ENCODE results near the gene LY6G6F. TPM values are rescaled to one million over a fixed set of nuclear protein-coding genes. Genes with fewer than 3 reads are reported as not detected.
"Not testable (repeated sequence)": the region's sequence is repeated elsewhere in the genome, so short reads cannot be mapped to it uniquely, and the experiment has no call there.

The LY6G6F gene
- total RNA-seq, 2 experiments from 2014 or later = not detected

GRCh38 chr6:31709157-31709556 is 2.5 kb downstream of the LY6G6F start:
- CTCF ChIA-PET, H3K9me3 Mint-ChIP-seq: not testable (repeated sequence)

DNA sequence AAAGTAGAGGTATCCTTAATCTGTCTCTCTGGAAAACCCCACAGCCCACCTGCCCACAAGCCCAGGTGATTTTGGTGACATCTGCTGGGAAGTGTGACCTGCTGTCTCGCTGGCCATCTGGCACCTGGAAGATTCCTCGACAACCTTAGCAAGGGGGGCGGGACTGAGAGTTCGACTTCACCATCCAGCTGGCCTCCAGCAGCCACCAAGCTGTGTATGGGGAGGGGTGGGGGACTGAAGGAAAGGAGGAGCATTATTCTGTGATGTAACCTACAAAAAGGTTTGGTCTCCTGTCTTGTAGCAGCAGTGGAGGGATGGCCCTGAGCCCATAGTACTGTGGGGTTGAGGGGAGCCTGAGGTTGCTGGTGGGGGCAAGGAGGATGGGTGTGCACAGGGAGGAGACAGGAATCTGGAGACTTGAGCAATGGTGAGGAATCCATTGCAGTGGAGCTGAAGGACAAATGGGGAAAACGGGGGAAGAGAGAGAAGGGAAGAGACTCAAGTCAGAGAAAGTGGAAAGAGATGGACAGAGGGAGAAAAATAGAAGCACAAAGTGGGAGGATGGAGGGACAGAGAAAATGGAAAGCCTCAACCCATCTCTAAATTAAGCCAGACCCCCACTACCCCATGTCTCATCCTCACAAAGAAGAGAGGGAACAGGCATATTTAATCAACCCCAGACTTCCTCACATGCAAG is 4.0 kb downstream of the LY6G6F start:
- intact Hi-C loops (cut with micrococcal nuclease) = no loop called here
- POLR2A ChIA-PET = no interaction called here
- H3K4me1 Mint-ChIP-seq (ENCODE audit: low read depth) = peaks cover 2% of the 10 kb centered on the region
- no peaks in the 10 kb centered on the region for H3K27me3 Mint-ChIP-seq
- no peaks in the 10 kb centered on the region for H3K36me3 Mint-ChIP-seq
- no peaks in the 10 kb centered on the region for H3K9me3 Mint-ChIP-seq
- CTCF ChIA-PET = interaction anchor here (1.0 kb wide), 1 partner anchor 21 kb away, joined by 3 read pairs; no protein-coding TSS in a partner anchor
- H3K4me3 Mint-ChIP-seq = no peak overlapping the region
- H3K27ac Mint-ChIP-seq = no peak overlapping the region
- no peak for DNase-seq

More at GRCh38 chr6:31709157-31709556, 2.5 kb downstream of the LY6G6F start:
- DNase-seq; H3K36me3 Mint-ChIP-seq; H3K27ac Mint-ChIP-seq; H3K4me1 Mint-ChIP-seq (ENCODE audit: low read depth); H3K27me3 Mint-ChIP-seq; H3K4me3 Mint-ChIP-seq; intact Hi-C loops (cut with micrococcal nuclease); POLR2A ChIA-PET: not testable (repeated sequence)

GRCh38 chr6:31711233-31711632 is 4.6 kb downstream of the LY6G6F start:
- no peak for DNase-seq
- ChIA-PET POLR2A (no interaction called here), CTCF (interaction anchor here (1.0 kb wide), 1 partner anchor 21 kb away, joined by 3 read pairs; no protein-coding TSS in a partner anchor)
- H3K4me3 Mint-ChIP-seq = no peak overlapping the region
- H3K9me3 Mint-ChIP-seq = no peaks in the 10 kb centered on the region
- no peaks in the 10 kb centered on the region for H3K36me3 Mint-ChIP-seq
- intact Hi-C loops (cut with micrococcal nuclease) = no loop called here
- H3K27me3 Mint-ChIP-seq = no peaks in the 10 kb centered on the region
- no peak overlapping the region for H3K27ac Mint-ChIP-seq
- H3K4me1 Mint-ChIP-seq (ENCODE audit: low read depth) = peaks cover 2% of the 10 kb centered on the region

GRCh38 chr6:31712296-31712695 is 5.6 kb downstream of the LY6G6F start:
- Mint-ChIP-seq H3K4me1 (ENCODE audit: low read depth) (peaks cover 2% of the 10 kb centered on the region), H3K36me3 (no peaks in the 10 kb centered on the region), H3K27ac (no peak overlapping the region), H3K4me3 (no peak overlapping the region), H3K9me3 (no peaks in the 10 kb centered on the region), H3K27me3 (no peaks in the 10 kb centered on the region)
- ChIA-PET CTCF (interaction anchor here (0.6 kb wide), 1 partner anchor 88 kb away, joined by 4 read pairs; no protein-coding TSS in a partner anchor), POLR2A (no interaction called here)
- intact Hi-C loops (cut with micrococcal nuclease) = no loop called here
- no peak for DNase-seq

DNA sequence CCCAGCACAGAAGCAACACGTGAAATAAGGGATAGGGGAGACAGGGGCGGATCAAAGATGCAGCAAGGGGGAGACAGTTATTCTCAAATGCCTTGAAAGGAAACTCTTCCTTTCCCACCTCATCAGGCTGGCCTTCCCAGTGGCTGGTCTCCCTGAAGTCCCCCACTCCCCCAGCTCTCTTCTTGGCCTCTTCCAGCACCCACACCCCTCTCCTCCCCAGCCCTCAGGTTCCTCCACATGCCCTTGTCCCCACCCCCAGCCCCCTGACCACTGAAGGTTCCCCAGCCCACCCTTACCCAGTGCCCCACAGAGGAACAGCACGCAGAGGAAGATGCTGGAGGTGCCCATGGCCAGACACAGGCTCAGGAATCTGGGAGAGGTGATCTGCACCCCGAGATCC is 6.8 kb downstream of the LY6G6F start:
- Mint-ChIP-seq H3K36me3 (no peaks in the 10 kb centered on the region), H3K27ac (no peak overlapping the region), H3K27me3 (no peaks in the 10 kb centered on the region), H3K4me3 (no peak overlapping the region), H3K9me3 (no peaks in the 10 kb centered on the region), H3K4me1 (ENCODE audit: low read depth) (peaks cover 2% of the 10 kb centered on the region)
- CTCF ChIA-PET = interaction anchor here (1.4 to 2.0 kb wide), 2 partner anchors 32 to 56 kb away, joined by 4 to 6 read pairs; no protein-coding TSS in a partner anchor
- DNase-seq = no peak
- POLR2A ChIA-PET = no interaction called here
- intact Hi-C loops (cut with micrococcal nuclease) = no loop called here

GRCh38 chr6:31713991-31714684 is 7.5 kb downstream of the LY6G6F start:
- no peaks in the 10 kb centered on the region for H3K27me3 Mint-ChIP-seq
- no peak overlapping the region for H3K4me3 Mint-ChIP-seq
- H3K27ac Mint-ChIP-seq = no peak overlapping the region
- CTCF ChIA-PET = interaction anchor here (1.4 to 2.0 kb wide), 3 partner anchors 24 to 56 kb away, joined by 3 to 6 read pairs (median 4); no protein-coding TSS in a partner anchor
- DNase-seq = no peak
- POLR2A ChIA-PET = no interaction called here
- intact Hi-C loops (cut with micrococcal nuclease) = no loop called here
- peaks cover 2% of the 10 kb centered on the region for H3K4me1 Mint-ChIP-seq (ENCODE audit: low read depth)
- no peaks in the 10 kb centered on the region for H3K36me3 Mint-ChIP-seq
- no peaks in the 10 kb centered on the region for H3K9me3 Mint-ChIP-seq

DNA sequence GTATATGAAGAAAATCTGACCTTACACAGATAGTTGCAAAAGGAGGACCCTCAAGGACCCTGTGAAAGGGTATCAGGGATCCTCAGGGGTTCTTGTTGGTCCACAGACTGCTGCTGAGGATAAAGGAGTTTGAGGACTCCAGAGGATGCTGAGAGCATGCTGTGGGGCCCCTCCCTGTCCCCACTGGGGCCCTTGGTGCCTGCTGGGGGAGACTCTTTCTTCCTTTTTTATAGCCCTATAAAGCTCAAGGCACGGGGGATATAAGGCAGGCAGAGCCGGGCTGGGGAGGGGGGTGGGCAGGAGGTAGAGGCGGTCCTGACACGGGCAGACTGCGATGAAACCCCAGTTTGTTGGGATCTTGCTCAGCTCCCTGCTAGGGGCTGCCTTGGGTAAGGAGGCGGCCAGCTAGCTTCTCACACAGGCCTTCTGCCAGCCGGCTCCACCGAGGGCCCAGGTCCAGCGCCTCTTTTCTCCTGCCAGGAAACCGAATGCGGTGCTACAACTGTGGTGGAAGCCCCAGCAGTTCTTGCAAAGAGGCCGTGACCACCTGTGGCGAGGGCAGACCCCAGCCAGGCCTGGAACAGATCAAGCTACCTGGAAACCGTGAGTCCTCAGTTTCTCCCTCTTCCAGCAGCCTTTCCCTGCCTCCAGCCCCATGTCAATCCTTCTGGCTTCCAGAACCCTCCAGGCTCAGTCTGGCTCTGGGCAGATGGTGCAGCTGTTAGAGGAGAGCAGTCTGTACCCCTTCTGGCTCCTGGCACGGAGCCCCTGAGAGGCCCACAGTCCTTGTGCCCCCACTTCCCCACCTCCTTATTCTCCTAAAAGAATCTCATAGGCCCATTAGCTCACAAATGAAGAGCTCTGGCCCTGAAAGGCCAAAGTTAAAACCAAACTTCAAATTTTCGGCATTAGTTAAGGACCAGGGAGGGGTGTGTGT is 8.6 kb downstream of the LY6G6F start, which contains the start of gene LY6G6D:
TSS of gene LY6G6D (plus strand) at position 327 of the 937 bp plus-strand sequence. CDS start at position 335, 8 bp downstream.
- Mint-ChIP-seq H3K4me1 (ENCODE audit: low read depth) (peaks cover 2% of the 10 kb centered on the region), H3K4me3 (no peak within 1 kb of the TSS), H3K9me3 (no peaks in the 10 kb centered on the region), H3K36me3 (no peaks in the 10 kb centered on the region), H3K27ac (no peak within 1 kb of the TSS), H3K27me3 (no peaks in the 10 kb centered on the region)
- ChIA-PET CTCF (interaction anchor here (1.1 to 1.4 kb wide), 3 partner anchors 14 to 115 kb away, joined by 3 to 5 read pairs (median 3); no protein-coding TSS in a partner anchor), POLR2A (no interaction called here)
- no peak for DNase-seq
- intact Hi-C loops (cut with micrococcal nuclease) = no loop called here

DNA sequence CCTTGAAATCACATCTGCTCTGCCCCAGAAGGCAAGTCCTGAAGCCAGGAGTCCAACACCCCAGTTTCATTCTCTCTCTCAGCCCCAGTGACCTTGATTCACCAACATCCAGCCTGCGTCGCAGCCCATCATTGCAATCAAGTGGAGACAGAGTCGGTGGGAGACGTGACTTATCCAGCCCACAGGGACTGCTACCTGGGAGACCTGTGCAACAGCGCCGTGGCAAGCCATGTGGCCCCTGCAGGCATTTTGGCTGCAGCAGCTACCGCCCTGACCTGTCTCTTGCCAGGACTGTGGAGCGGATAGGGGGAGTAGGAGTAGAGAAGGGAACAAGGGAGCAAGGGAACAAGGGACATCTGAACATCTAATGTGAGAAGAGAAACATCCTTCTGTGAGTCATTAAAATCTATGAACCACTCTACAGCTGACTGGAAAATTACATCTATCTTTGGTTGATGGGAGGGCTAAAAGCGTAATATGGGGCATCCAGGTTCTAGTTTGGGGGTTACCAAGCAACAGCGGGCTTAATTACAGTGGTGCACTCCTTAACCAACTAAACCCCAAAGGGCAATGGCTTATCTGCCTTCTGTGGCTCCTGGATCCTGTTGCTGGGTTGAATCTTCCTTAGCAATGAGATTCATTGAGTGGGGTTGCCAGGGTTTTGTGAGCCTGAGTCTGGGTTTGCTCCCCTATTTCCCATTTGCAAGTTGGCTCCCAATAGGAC is 11.0 kb downstream of the LY6G6F start:
- H3K4me1 Mint-ChIP-seq (ENCODE audit: low read depth) = no peaks in the 10 kb centered on the region
- no peak overlapping the region for H3K27ac Mint-ChIP-seq
- ChIA-PET CTCF (no interaction called here), POLR2A (no interaction called here)
- H3K9me3 Mint-ChIP-seq = no peaks in the 10 kb centered on the region
- intact Hi-C loops (cut with micrococcal nuclease) = no loop called here
- H3K27me3 Mint-ChIP-seq = no peaks in the 10 kb centered on the region
- H3K36me3 Mint-ChIP-seq = no peaks in the 10 kb centered on the region
- no peak for DNase-seq
- H3K4me3 Mint-ChIP-seq = no peak overlapping the region

DNA sequence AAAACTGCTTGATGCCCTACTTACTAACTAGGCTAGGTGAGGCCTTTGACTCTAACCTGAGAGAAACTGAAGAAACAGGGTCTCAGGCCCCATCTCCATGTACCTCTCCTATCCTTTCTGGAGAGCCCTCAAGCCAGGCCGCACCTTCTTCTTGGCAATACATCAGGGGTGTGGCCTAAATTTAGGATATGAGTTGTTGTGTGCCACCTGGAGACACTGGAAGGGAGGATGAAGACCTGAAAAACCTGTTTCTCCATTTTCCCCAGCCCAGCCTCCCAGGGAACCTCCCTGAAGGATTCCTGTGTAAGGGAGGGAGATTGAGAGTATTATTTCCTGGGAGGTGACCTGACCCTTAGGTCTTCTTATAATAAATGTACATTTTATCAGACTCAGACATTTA is 11.6 kb downstream of the LY6G6F start:
- intact Hi-C loops (cut with micrococcal nuclease) = no loop called here
- no peaks in the 10 kb centered on the region for H3K27me3 Mint-ChIP-seq
- H3K4me1 Mint-ChIP-seq (ENCODE audit: low read depth) = no peaks in the 10 kb centered on the region
- no peak overlapping the region for H3K4me3 Mint-ChIP-seq
- CTCF ChIA-PET = no interaction called here
- H3K36me3 Mint-ChIP-seq = no peaks in the 10 kb centered on the region
- DNase-seq = no peak
- H3K27ac Mint-ChIP-seq = no peak overlapping the region
- no peaks in the 10 kb centered on the region for H3K9me3 Mint-ChIP-seq
- POLR2A ChIA-PET = no interaction called here

- Mint-ChIP-seq H3K4me1 (ENCODE audit: low read depth) (no peaks in the 10 kb centered on the region), H3K27ac (no peak overlapping the region), H3K27me3 (no peaks in the 10 kb centered on the region), H3K36me3 (no peaks in the 10 kb centered on the region), H3K9me3 (no peaks in the 10 kb centered on the region), H3K4me3 (no peak overlapping the region)
- no peak for DNase-seq
- ChIA-PET CTCF (no interaction called here), POLR2A (no interaction called here)
- intact Hi-C loops (cut with micrococcal nuclease) = no loop called here
Observed at GRCh38 chr6:31719001-31719400, 12.3 kb downstream of the LY6G6F start.

DNA sequence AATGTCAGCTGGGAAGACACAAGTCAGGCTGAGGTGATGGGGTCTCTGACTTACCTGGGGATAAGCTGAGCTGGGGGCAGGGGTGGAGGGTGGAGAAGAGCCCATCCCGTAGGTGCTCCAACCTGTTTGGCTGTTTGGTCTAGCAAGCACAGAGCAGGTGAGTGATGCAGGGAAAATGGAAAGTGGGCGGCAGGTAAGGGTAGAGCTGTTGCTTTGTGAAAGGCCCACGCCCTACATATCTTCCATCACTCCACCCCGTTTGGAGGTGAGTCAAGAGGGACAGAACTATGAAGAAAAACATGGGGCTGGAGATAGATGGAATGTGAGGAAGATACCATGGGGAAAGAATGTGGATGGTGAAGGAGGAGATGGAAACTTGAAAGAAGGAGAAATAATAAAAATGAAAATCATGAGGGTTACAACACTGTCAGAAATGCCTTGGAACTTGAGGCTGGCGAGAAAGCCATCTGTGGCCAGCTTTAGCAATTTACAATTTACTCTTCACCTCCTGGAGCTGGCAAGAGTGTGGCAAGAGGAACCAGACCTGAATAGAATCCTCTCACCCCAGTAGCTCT is 13.6 kb downstream of the LY6G6F start:
- H3K27ac Mint-ChIP-seq = no peak overlapping the region
- H3K4me1 Mint-ChIP-seq (ENCODE audit: low read depth) = no peaks in the 10 kb centered on the region
- ChIA-PET POLR2A (no interaction called here), CTCF (interaction anchor here (2.0 kb wide), 1 partner anchor 49 kb away, joined by 5 read pairs; no protein-coding TSS in a partner anchor)
- no peak for DNase-seq
- H3K27me3 Mint-ChIP-seq = no peaks in the 10 kb centered on the region
- H3K9me3 Mint-ChIP-seq = no peaks in the 10 kb centered on the region
- H3K36me3 Mint-ChIP-seq = no peaks in the 10 kb centered on the region
- intact Hi-C loops (cut with micrococcal nuclease) = no loop called here
- H3K4me3 Mint-ChIP-seq = no peak overlapping the region
